Progenitor cell of endocrine pancreas (in vitro differentiated cells): Measurements from ENCODE around the gene LASP1. TPM values are rescaled to one million over a fixed set of nuclear protein-coding genes. Genes with fewer than 3 reads are reported as not detected.

Experiments
- DNase-seq: peaks from one replicate; pipeline ENCODE4 v3.0.0; 2021; ENCODE audit warnings: low spot score; ENCODE audit not compliant: unreplicated experiment
- H3K27ac Mint-ChIP-seq: 2 replicates; pipeline ENCODE4 v1.8.0; 2021; ENCODE audit warnings: mild to moderate bottlenecking, moderate library complexity, mixed read lengths
- H3K27me3 Mint-ChIP-seq: 2 replicates; pipeline ENCODE4 v1.8.0; 2021; ENCODE audit warnings: mixed read lengths
- H3K36me3 Mint-ChIP-seq: 2 replicates; pipeline ENCODE4 v1.8.0; 2022; ENCODE audit warnings: mixed read lengths; ENCODE audit not compliant: insufficient read depth
- H3K4me1 Mint-ChIP-seq: 2 replicates; pipeline ENCODE4 v1.8.0; 2021; ENCODE audit warnings: low read depth, mixed read lengths
- H3K4me3 Mint-ChIP-seq: 2 replicates; pipeline ENCODE4 v1.8.0; 2021; ENCODE audit warnings: low read depth, mild to moderate bottlenecking, moderate library complexity, mixed read lengths
- H3K9me3 Mint-ChIP-seq: 2 replicates; pipeline ENCODE4 v1.8.0; 2021; ENCODE audit warnings: low read depth, mixed read lengths
- CTCF ChIP-seq: fragments of 200-600 bp; sonication (generic); IDR thresholded peaks from one replicate; pipeline ENCODE4 v1.5.0; 2021; ENCODE audit warnings: antibody characterized with exemption, mild to moderate bottlenecking; ENCODE audit not compliant: unreplicated experiment
- total RNA-seq: library from RNA; stranded (reverse); gene quantifications from 2 replicates; pipeline ENCODE4 v1.2.1, GENCODE V29; 2021

Gene LASP1
- total RNA-seq, 1 donor from 2014 or later = 135 TPM

GRCh38 chr17:38891441-38891840, 21.6 kb downstream of the LASP1 start:
- no peak overlapping the region for H3K27ac Mint-ChIP-seq
- H3K4me3 Mint-ChIP-seq = no peak overlapping the region
- TF ChIP-seq CTCF = no peak
- no peaks in the 10 kb centered on the region for H3K27me3 Mint-ChIP-seq
- peaks cover 4% of the 10 kb centered on the region for H3K36me3 Mint-ChIP-seq
- H3K4me1 Mint-ChIP-seq = no peaks in the 10 kb centered on the region
- H3K9me3 Mint-ChIP-seq = no peaks in the 10 kb centered on the region
- no peak for DNase-seq

GRCh38 chr17:38892083-38892482, 22.2 kb downstream of the LASP1 start:
- Mint-ChIP-seq H3K27ac (no peak overlapping the region), H3K4me1 (no peaks in the 10 kb centered on the region)
- no peak for TF ChIP-seq CTCF

GRCh38 chr17:38892620-38893019, 22.8 kb downstream of the LASP1 start:
- H3K4me1 Mint-ChIP-seq = no peaks in the 10 kb centered on the region
- no peaks in the 10 kb centered on the region for H3K9me3 Mint-ChIP-seq
- H3K27me3 Mint-ChIP-seq = no peaks in the 10 kb centered on the region
- TF ChIP-seq CTCF = no peak
- H3K4me3 Mint-ChIP-seq = no peak overlapping the region
- DNase-seq = no peak
- H3K27ac Mint-ChIP-seq = no peak overlapping the region
- peaks cover 4% of the 10 kb centered on the region for H3K36me3 Mint-ChIP-seq

More at GRCh38 chr17:38892083-38892482, 22.2 kb downstream of the LASP1 start:
- no peak for DNase-seq
- no peaks in the 10 kb centered on the region for H3K9me3 Mint-ChIP-seq
- no peaks in the 10 kb centered on the region for H3K27me3 Mint-ChIP-seq
- H3K4me3 Mint-ChIP-seq = no peak overlapping the region
- H3K36me3 Mint-ChIP-seq = peaks cover 4% of the 10 kb centered on the region

- Mint-ChIP-seq H3K9me3 (no peaks in the 10 kb centered on the region), H3K4me3 (no peak overlapping the region), H3K36me3 (peaks cover 4% of the 10 kb centered on the region), H3K4me1 (no peaks in the 10 kb centered on the region), H3K27ac (no peak overlapping the region), H3K27me3 (no peaks in the 10 kb centered on the region)
- no peak for DNase-seq
- no peak for TF ChIP-seq CTCF
These were observed 23.3 kb downstream of the LASP1 start for GRCh38 chr17:38893113-38893512.

- no peaks in the 10 kb centered on the region for H3K27me3 Mint-ChIP-seq
These were observed 23.7 kb downstream of the LASP1 start for GRCh38 chr17:38893607-38894006.

More at GRCh38 chr17:38893607-38894006, 23.7 kb downstream of the LASP1 start:
- Mint-ChIP-seq H3K4me1 (no peaks in the 10 kb centered on the region), H3K27ac (no peak overlapping the region), H3K4me3 (no peak overlapping the region), H3K9me3 (no peaks in the 10 kb centered on the region), H3K36me3 (peaks cover 4% of the 10 kb centered on the region)
- DNase-seq = no peak
- no peak for TF ChIP-seq CTCF
